Large intestine (tissue), 1 donor: ENCODE data around the gene GUCA2B. TPM values are rescaled to one million over a fixed set of nuclear protein-coding genes. Genes with fewer than 3 reads are reported as not detected.

Source experiments
- polyA plus RNA-seq: library from polyadenylated mRNA; unstranded; fragments of 120-200 nt; gene quantifications from one replicate; pipeline ENCODE4 v1.2.1, GENCODE V29; 2013

GUCA2B gene
- polyA plus RNA-seq, 1 donor = 72.5 TPM

Other genes starting within 250 kb of the GUCA2B start
- gene HIVEP3, start 234.5 kb upstream of the GUCA2B start, polyA plus RNA-seq = 2.6 TPM
- 68.7 TPM for gene GUCA2A, start 11.3 kb downstream of the GUCA2B start, polyA plus RNA-seq
- 39.0 TPM for gene FOXJ3, start 181.8 kb downstream of the GUCA2B start, polyA plus RNA-seq
- 0.78 TPM for gene RIMKLA, start 227.4 kb downstream of the GUCA2B start, polyA plus RNA-seq